Activated CD4-positive, alpha-beta T cell treated with anti-CD3 and anti-CD28 coated beads, Interleukin-2, amount 10 ng/mL, durations not matched to agents 24 days and 14 days (primary cell): ENCODE measurements around the gene ZBTB7A. TPM values are rescaled to one million over a fixed set of nuclear protein-coding genes. Genes with fewer than 3 reads are reported as not detected.

Source experiments
- DNase-seq: peaks from one replicate; pipeline ENCODE4 v3.0.0; 2022
- H3K27ac Mint-ChIP-seq: one replicate; pipeline ENCODE4 v1.8.0; 2022; ENCODE audit warnings: mild to moderate bottlenecking, mixed read lengths
- H3K27me3 Mint-ChIP-seq: one replicate; pipeline ENCODE4 v1.8.0; 2022; ENCODE audit warnings: mixed read lengths
- H3K36me3 Mint-ChIP-seq: one replicate; pipeline ENCODE4 v1.8.0; 2022; ENCODE audit warnings: low read depth, mild to moderate bottlenecking, mixed read lengths
- H3K4me1 Mint-ChIP-seq: one replicate; pipeline ENCODE4 v1.8.0; 2021; ENCODE audit warnings: mixed read lengths
- H3K4me3 Mint-ChIP-seq: one replicate; pipeline ENCODE4 v1.8.0; 2022; ENCODE audit warnings: mild to moderate bottlenecking, moderate library complexity, mixed read lengths
- H3K9me3 Mint-ChIP-seq: one replicate; pipeline ENCODE4 v1.8.0; 2021; ENCODE audit warnings: mixed read lengths
- intact Hi-C: fragments of 100-400 bp; cut with micrococcal nuclease; formaldehyde crosslinking; loops from one replicate; pipeline ENCODE4 v1.15.1; 2023
- total RNA-seq: library from RNA; stranded (reverse); gene quantifications from 2 replicates; pipeline ENCODE4 v1.2.3, GENCODE V29; 2022

ZBTB7A gene
- total RNA-seq, 1 donor from 2014 or later: 39.6 TPM

GRCh38 chr19:4069331-4069959 lies 2.7 kb upstream of the ZBTB7A start:
- Mint-ChIP-seq H3K27ac (peak overlapping the region; percentile 58), H3K9me3 (no peaks in the 10 kb centered on the region), H3K4me3 (peak overlapping the region; percentile 39), H3K36me3 (peaks cover 1% of the 10 kb centered on the region), H3K27me3 (no peaks in the 10 kb centered on the region), H3K4me1 (peaks cover 16% of the 10 kb centered on the region)
- intact Hi-C loops: loop anchor here (5.0 kb wide), 3 partner anchors 33 to 178 kb away; partner anchors contain the start of genes MAP2K2 and YJU2
- peak; percentile 85 for DNase-seq

GRCh38 chr19:4068047-4068966 lies 1.6 kb upstream of the ZBTB7A start:
- intact Hi-C loops: loop anchor here (5.0 kb wide), 3 partner anchors 34 to 179 kb away; partner anchors contain the start of genes MAP2K2 and YJU2
- peak overlapping the region; percentile 77 for H3K27ac Mint-ChIP-seq
- no peaks in the 10 kb centered on the region for H3K27me3 Mint-ChIP-seq
- DNase-seq: no peak
- no peaks in the 10 kb centered on the region for H3K9me3 Mint-ChIP-seq
- peak overlapping the region; percentile 82 for H3K4me3 Mint-ChIP-seq
- H3K36me3 Mint-ChIP-seq: peaks cover 6% of the 10 kb centered on the region
- peaks cover 20% of the 10 kb centered on the region for H3K4me1 Mint-ChIP-seq

DNA sequence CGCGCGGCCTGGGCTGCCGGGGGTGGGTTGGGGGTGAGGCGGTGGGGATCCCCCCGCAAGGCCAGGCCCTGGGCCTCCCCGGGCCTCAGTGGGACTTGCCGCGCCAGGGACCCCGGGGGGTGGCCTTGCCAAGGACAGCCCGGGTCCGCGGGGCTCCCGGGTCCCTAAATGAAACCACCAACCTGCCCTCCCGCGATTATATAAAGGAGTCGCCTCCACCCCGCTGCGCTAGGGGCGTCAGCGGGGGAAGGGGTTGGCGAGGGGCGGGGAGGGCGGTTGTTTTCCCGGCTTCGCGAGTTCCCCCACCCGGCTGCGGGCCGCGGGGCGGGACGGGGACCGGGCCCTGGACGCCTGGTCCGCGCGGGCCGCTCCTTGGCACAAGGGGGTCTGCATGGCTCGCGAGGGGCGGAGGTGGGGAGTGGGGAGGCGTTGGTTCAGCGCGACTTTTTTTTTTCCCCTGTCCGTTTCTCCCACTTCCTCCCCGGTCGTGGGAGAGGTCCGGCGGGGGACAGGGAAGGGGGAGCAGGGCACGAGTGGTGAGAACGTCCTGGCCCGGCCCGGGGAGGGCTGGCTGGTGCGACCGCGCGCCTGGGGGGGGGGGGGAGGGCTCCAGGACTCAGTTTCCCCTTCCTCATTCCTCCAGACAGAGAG lies 822 bp upstream of the ZBTB7A start:
- H3K4me1 Mint-ChIP-seq: peaks cover 22% of the 10 kb centered on the region
- H3K9me3 Mint-ChIP-seq: no peaks in the 10 kb centered on the region
- peak overlapping the region; percentile 82 for H3K4me3 Mint-ChIP-seq
- peak; percentile 85 for DNase-seq
- no peaks in the 10 kb centered on the region for H3K27me3 Mint-ChIP-seq
- H3K36me3 Mint-ChIP-seq: peaks cover 6% of the 10 kb centered on the region
- H3K27ac Mint-ChIP-seq: peak overlapping the region; percentile 77
- intact Hi-C loops: loop anchor here (2.0 to 5.0 kb wide), 6 partner anchors 21 to 180 kb away; partner anchors contain the start of genes MAP2K2, PIAS4 and YJU2

DNA sequence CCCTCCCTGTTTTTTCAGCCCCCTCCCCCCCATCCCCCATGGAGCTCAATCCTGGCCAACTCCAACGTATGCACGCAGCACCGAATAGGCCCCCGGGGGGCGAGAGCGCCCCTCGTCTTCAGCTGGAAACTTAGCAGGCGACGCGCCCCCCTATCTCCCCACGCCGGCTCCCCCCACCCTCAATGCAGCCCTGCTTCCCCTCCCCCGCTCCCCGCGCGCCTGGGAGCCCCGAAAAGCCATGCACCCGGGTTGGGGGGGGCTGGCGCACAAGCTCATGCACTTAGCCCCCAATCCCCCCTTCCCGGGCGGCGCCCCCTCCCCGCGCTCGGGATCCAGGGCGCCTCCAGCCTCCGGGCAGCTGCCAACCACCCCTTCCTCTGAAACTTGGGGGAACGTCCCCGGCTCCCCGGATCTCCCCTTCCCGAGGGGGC lies 508 bp downstream of the ZBTB7A start:
- Mint-ChIP-seq H3K27me3 (no peaks in the 10 kb centered on the region), H3K4me1 (peaks cover 25% of the 10 kb centered on the region), H3K36me3 (peaks cover 6% of the 10 kb centered on the region), H3K4me3 (peak overlapping the region; percentile 69), H3K9me3 (no peaks in the 10 kb centered on the region), H3K27ac (no peak overlapping the region)
- intact Hi-C loops: loop anchor here (1.0 to 5.0 kb wide), 7 partner anchors 12 to 181 kb away; partner anchors contain the start of genes MAP2K2, PIAS4 and YJU2
- peak; percentile 81 for DNase-seq

- intact Hi-C loops: loop anchor here (1.0 to 5.0 kb wide), 7 partner anchors 13 to 182 kb away; partner anchors contain the start of genes MAP2K2, PIAS4 and YJU2
- Mint-ChIP-seq H3K9me3 (no peaks in the 10 kb centered on the region), H3K27ac (no peak overlapping the region), H3K4me3 (peak overlapping the region; percentile 69), H3K36me3 (peaks cover 6% of the 10 kb centered on the region), H3K27me3 (no peaks in the 10 kb centered on the region), H3K4me1 (peaks cover 25% of the 10 kb centered on the region)
- DNase-seq: peak; percentile 99
Observed at GRCh38 chr19:4065430-4066175, 1.1 kb downstream of the ZBTB7A start.

DNA sequence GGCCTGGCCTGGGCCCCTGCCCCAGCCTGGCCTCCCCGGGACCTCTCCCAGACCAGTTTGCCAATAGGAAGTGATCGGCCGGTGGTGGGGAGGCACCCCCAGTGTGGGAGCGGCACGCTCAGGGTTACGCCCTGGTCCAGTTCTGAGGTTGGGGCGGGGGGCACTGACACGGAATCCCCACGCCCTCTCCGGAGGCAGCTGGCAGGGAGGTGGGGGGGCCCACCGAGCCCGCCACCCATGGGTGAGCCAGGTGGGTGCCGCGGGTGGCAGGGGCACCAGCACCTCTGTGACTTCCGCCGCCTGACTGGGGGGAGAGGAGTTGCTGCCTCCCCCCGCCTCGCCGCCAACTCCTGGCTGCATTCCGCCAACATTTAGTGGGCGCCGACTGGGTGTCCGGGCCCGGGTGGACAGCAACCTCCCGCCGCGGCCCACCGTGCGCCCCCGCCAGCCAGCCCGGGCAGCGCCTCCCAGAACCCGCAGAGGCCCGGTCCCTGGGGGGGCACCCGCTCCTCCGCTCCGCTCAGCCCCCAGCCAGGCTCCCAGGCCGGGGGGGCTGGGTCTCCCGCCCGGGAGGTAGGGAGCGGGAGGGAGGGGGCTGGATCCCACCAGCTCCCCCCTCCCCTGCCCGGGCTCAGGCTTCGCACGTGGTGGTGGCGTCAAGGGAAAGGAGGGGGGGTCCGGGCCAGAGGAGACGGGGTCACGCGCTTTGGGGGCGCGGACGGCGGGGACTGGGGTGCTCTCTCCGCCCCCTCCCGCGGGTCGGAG lies 2.0 kb downstream of the ZBTB7A start:
- peaks cover 6% of the 10 kb centered on the region for H3K36me3 Mint-ChIP-seq
- no peaks in the 10 kb centered on the region for H3K9me3 Mint-ChIP-seq
- peak overlapping the region; percentile 85 for H3K4me3 Mint-ChIP-seq
- DNase-seq: peak; percentile 80
- H3K4me1 Mint-ChIP-seq: peaks cover 26% of the 10 kb centered on the region
- H3K27me3 Mint-ChIP-seq: no peaks in the 10 kb centered on the region
- H3K27ac Mint-ChIP-seq: peak overlapping the region; percentile 29
- intact Hi-C loops: loop anchor here (5.0 kb wide), 3 partner anchors 38 to 183 kb away; partner anchors contain the start of genes MAP2K2 and YJU2

- peak overlapping the region; percentile 85 for H3K4me3 Mint-ChIP-seq
- H3K27me3 Mint-ChIP-seq: no peaks in the 10 kb centered on the region
- H3K4me1 Mint-ChIP-seq: peaks cover 22% of the 10 kb centered on the region
- DNase-seq: no peak
- peaks cover 6% of the 10 kb centered on the region for H3K36me3 Mint-ChIP-seq
- peak overlapping the region; percentile 83 for H3K27ac Mint-ChIP-seq
- intact Hi-C loops: no loop called here
- H3K9me3 Mint-ChIP-seq: no peaks in the 10 kb centered on the region
Observed at GRCh38 chr19:4064149-4064495, 2.6 kb downstream of the ZBTB7A start.

DNA sequence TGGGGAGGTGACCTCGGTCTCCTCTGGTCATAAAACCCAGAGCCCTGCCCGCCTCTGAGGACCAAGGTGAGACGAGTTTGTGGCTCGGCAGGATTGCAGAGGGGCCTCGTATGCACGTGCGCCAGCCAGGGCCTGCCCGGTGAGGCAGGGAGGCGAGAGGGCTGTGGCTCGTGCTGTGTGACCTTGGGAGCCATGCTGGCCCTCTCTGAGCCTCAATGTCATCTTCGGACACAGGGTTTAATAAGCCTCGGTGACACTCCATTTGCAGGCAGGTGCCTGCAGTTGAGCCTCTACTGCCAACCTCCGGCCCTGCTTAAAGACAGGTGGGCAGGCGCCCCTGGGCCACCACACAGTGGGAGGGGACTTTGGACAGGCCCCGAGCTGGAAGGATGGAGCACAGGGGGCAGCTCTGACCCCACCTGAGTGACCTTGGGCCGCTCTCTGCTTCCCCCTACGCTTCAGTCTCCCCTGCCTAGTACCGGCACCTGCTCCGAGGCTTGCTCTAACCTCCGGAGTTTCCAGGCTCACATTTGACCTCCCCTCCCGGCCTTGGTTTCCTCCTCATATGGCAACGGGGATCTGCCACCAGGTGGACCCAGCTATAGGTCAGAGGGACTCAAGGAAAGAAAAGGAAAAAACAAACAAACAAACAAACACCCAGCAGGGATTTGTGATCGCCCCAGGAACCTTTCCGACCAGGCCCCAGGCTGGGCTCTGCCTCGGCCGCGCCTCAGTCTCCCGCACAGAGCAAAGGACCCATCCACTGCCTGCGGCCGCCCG lies 3.1 kb downstream of the ZBTB7A start:
- H3K9me3 Mint-ChIP-seq: no peaks in the 10 kb centered on the region
- no peak for DNase-seq
- H3K27me3 Mint-ChIP-seq: no peaks in the 10 kb centered on the region
- peak overlapping the region; percentile 83 for H3K27ac Mint-ChIP-seq
- peaks cover 18% of the 10 kb centered on the region for H3K4me1 Mint-ChIP-seq
- peak overlapping the region; percentile 85 for H3K4me3 Mint-ChIP-seq
- intact Hi-C loops: no loop called here
- H3K36me3 Mint-ChIP-seq: peaks cover 6% of the 10 kb centered on the region

- H3K4me3 Mint-ChIP-seq: peak overlapping the region; percentile 43
- peaks cover 6% of the 10 kb centered on the region for H3K36me3 Mint-ChIP-seq
- intact Hi-C loops: no loop called here
- H3K27ac Mint-ChIP-seq: no peak overlapping the region
- no peak for DNase-seq
- H3K9me3 Mint-ChIP-seq: no peaks in the 10 kb centered on the region
- peaks cover 12% of the 10 kb centered on the region for H3K4me1 Mint-ChIP-seq
- H3K27me3 Mint-ChIP-seq: no peaks in the 10 kb centered on the region
Observed at GRCh38 chr19:4062419-4063368, 4.0 kb downstream of the ZBTB7A start.

DNA sequence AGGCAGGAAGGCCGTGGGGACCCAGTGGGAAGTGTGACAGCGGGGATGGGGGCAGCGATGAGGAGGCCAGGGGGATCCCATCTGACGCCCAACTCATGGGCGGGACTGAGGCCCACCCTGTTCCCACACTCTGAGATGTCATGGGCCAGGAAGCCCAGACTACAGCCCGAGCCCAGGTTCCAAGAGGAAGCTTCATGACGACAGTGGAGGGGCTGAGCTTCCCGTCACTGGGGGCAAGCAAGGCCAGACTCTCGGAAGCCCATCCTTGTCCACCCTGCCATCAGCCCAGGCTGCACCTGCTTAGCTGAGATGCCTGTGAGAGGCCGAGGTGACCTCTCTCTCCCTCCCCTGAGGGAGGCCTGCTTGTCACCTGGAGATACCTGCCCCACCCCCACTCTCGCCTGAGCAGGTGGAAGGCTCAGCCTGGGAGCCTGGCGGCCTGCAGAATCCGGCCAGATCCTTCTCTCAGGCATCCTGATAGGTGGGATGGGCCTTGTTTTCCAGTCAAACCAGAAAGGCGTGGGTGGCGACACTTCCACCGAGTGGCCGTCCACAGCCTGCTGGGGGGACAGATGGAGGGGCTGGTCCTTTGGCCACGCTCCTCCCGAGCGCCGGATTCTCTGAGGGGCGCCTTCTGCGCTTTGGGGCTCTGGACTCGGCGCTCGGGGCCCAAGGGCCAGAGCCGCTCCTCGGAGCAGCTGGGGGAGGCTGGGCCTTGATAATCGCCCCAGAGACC lies 4.8 kb downstream of the ZBTB7A start:
- H3K9me3 Mint-ChIP-seq: no peaks in the 10 kb centered on the region
- H3K27me3 Mint-ChIP-seq: no peaks in the 10 kb centered on the region
- intact Hi-C loops: no loop called here
- DNase-seq: no peak
- no peak overlapping the region for H3K4me3 Mint-ChIP-seq
- H3K27ac Mint-ChIP-seq: no peak overlapping the region
- peaks cover 11% of the 10 kb centered on the region for H3K36me3 Mint-ChIP-seq
- H3K4me1 Mint-ChIP-seq: peaks cover 14% of the 10 kb centered on the region
